ENCODE results near the gene TEX54.

GRCh38 chr11:62804310-62805075, 28.1 kb downstream of the TEX54 start:
- TF ChIP-seq CTBP1 (IDR thresholded peaks at IDR 0.05; ENCODE audit: borderline replicate concordance) (no peak), FOXA1 (IDR thresholded peaks at IDR 0.05) (no peak), FOXM1 (IDR thresholded peaks at IDR 0.05; ENCODE audit: borderline replicate concordance) (no peak), SP1 (IDR thresholded peaks at IDR 0.05) (no peak), L3MBTL2 (conservative IDR thresholded peaks at IDR 0.05) (no peak), ZNF384 (IDR thresholded peaks at IDR 0.05) (no peak), BHLHE40 (IDR thresholded peaks at IDR 0.05; ENCODE audit: borderline replicate concordance) (no peak), NFRKB (IDR thresholded peaks at IDR 0.05) (no peak), HDGF (IDR thresholded peaks at IDR 0.05; ENCODE audit: borderline replicate concordance) (no peak), TARDBP (IDR thresholded peaks at IDR 0.05) (no peak), SUZ12 (IDR thresholded peaks at IDR 0.05) (no peak)
